Caco-2 (cell line): ENCODE results near the gene RERE. TPM values are rescaled to one million over a fixed set of nuclear protein-coding genes. Genes with fewer than 3 reads are reported as not detected.

ENCODE experiments used
- BruUV-seq: library from RNA; stranded (reverse); fragments of 400-500 nt; replicated peaks from 2 replicates; lab custom pipeline; 2021; lab: Mats Ljungman, UMichigan
- CTCF ChIA-PET: fragments of 300-600 bp; sonication (Branson Sonifier 250); formaldehyde crosslinking; loops from one replicate; lab custom pipeline; 2022; ENCODE audit warnings: antibody characterized with exemption; lab: Charles Lee
- POLR2A ChIA-PET: fragments of 300-600 bp; sonication (Branson Sonifier 250); formaldehyde crosslinking; loops from one replicate; lab custom pipeline; 2022; ENCODE audit warnings: antibody characterized with exemption; lab: Charles Lee
- DNase-seq, 2 experiments: peaks; one replicate each; pipeline versions ENCODE4 v3.0.0 to v3.0.0-alpha.2; 2020 to 2022
- H3K27me3 ChIP-seq: replicated peaks from 2 replicates; pipeline ENCODE4 v1.6.0; 2011; ENCODE audit warnings: low read length; ENCODE audit not compliant: control insufficient read depth, insufficient read depth
- H3K36me3 ChIP-seq: 2 replicates; pipeline ENCODE4 v1.5.1; 2011; ENCODE audit warnings: low read length; ENCODE audit not compliant: control insufficient read depth, insufficient read depth
- H3K4me1 ChIP-seq: fragments of 250-450 bp; sonication (Bioruptor Pico); 2 replicates; pipeline ENCODE4 v1.5.1; 2020; ENCODE audit warnings: mild to moderate bottlenecking
- H3K4me3 ChIP-seq: 2 replicates; pipeline ENCODE4 v1.5.1; 2011; ENCODE audit warnings: low read depth, mild to moderate bottlenecking, control low read depth, low read length
- H3K9me3 ChIP-seq: fragments of 250-450 bp; sonication (Bioruptor Pico); 2 replicates; pipeline ENCODE4 v1.5.1; 2020; ENCODE audit warnings: mild to moderate bottlenecking, moderate library complexity
- H3K27ac Mint-ChIP-seq: one replicate; pipeline ENCODE4 v1.8.0; 2022; ENCODE audit warnings: mixed read lengths; ENCODE audit not compliant: unreplicated experiment
- H3K27me3 Mint-ChIP-seq: one replicate; pipeline ENCODE4 v1.8.0; 2022; ENCODE audit warnings: mixed read lengths; ENCODE audit not compliant: insufficient read depth, unreplicated experiment
- H3K36me3 Mint-ChIP-seq: one replicate; pipeline ENCODE4 v1.8.0; 2022; ENCODE audit warnings: mild to moderate bottlenecking, mixed read lengths; ENCODE audit not compliant: insufficient read depth, unreplicated experiment
- H3K4me1 Mint-ChIP-seq: one replicate; pipeline ENCODE4 v1.8.0; 2022; ENCODE audit warnings: low read depth, mixed read lengths; ENCODE audit not compliant: unreplicated experiment
- H3K4me3 Mint-ChIP-seq: one replicate; pipeline ENCODE4 v1.8.0; 2022; ENCODE audit warnings: mild to moderate bottlenecking, moderate library complexity, mixed read lengths; ENCODE audit not compliant: unreplicated experiment
- H3K9me3 Mint-ChIP-seq: one replicate; pipeline ENCODE4 v1.8.0; 2022; ENCODE audit warnings: mixed read lengths; ENCODE audit not compliant: unreplicated experiment
- CTCF ChIP-seq, 2 experiments: fragments of 200-600 bp in 1 of 2; IDR thresholded peaks; 1 replicate in 1 of 2; 2 replicates in 1 of 2; pipeline versions ENCODE4 v1.5.1 to v1.8.0; 2011 to 2022; ENCODE audit warnings: antibody characterized with exemption in 1 of 2, control low read depth in 1 of 2, inconsistent platforms in 1 of 2, low read depth in 1 of 2, low read length in 1 of 2, mild to moderate bottlenecking in 1 of 2, moderate library complexity in 1 of 2; ENCODE audit not compliant: insufficient read depth in 1 of 2, severe bottlenecking in 1 of 2, unreplicated experiment in 1 of 2
- intact Hi-C: fragments of 100-400 bp; cut with micrococcal nuclease; formaldehyde crosslinking; loops from one replicate; pipeline ENCODE4 v1.10.0; 2022; ENCODE audit not compliant: unreplicated experiment
- total RNA-seq: library from RNA; stranded (reverse); gene quantifications from 2 replicates; pipeline ENCODE4 v1.2.3, GENCODE V29; 2022

The RERE gene
- total RNA-seq, 1 experiment from 2014 or later = 85.2 TPM

GRCh38 chr1:8736927-8737326 lies 80.5 kb downstream of the RERE start:
- H3K4me3 ChIP-seq = no peak overlapping the region
- no TSS peak for BruUV-seq
- H3K36me3 Mint-ChIP-seq = peaks cover 11% of the 10 kb centered on the region
- no peaks in the 10 kb centered on the region for H3K36me3 ChIP-seq
- peaks cover 10% of the 10 kb centered on the region for H3K4me1 Mint-ChIP-seq
- ChIA-PET POLR2A (no interaction called here), CTCF (no interaction called here)
- H3K27ac Mint-ChIP-seq = no peak overlapping the region
- no peak for DNase-seq
- H3K4me1 ChIP-seq = peaks cover 6% of the 10 kb centered on the region
- intact Hi-C loops = no loop called here
- H3K27me3 ChIP-seq = no peaks in the 10 kb centered on the region
- no peaks in the 10 kb centered on the region for H3K9me3 ChIP-seq
- no peak for TF ChIP-seq CTCF (IDR thresholded peaks at IDR 0.05; ENCODE audit: insufficient read depth in 1 of 2, low read depth in 1 of 2, low read length in 1 of 2, severe bottlenecking in 1 of 2, unreplicated experiment in 1 of 2)
- H3K4me3 Mint-ChIP-seq = no peak overlapping the region
- H3K27me3 Mint-ChIP-seq = no peaks in the 10 kb centered on the region
- H3K9me3 Mint-ChIP-seq = peaks cover 14% of the 10 kb centered on the region

- POLR2A ChIA-PET = no interaction called here
- Histone ChIP-seq H3K27me3 (no peaks in the 10 kb centered on the region), H3K9me3 (no peaks in the 10 kb centered on the region), H3K4me3 (no peak overlapping the region), H3K4me1 (no peaks in the 10 kb centered on the region), H3K36me3 (no peaks in the 10 kb centered on the region)
- no TSS peak for BruUV-seq
- no peak for DNase-seq
- H3K27me3 Mint-ChIP-seq = no peaks in the 10 kb centered on the region
- intact Hi-C loops = no loop called here
- H3K27ac Mint-ChIP-seq = no peak overlapping the region
- H3K9me3 Mint-ChIP-seq = no peaks in the 10 kb centered on the region
- peaks cover 4% of the 10 kb centered on the region for H3K4me1 Mint-ChIP-seq
- H3K36me3 Mint-ChIP-seq = peaks cover 18% of the 10 kb centered on the region
- CTCF ChIA-PET = no interaction called here
- no peak overlapping the region for H3K4me3 Mint-ChIP-seq
- TF ChIP-seq CTCF (IDR thresholded peaks at IDR 0.05; ENCODE audit: insufficient read depth in 1 of 2, low read depth in 1 of 2, low read length in 1 of 2, severe bottlenecking in 1 of 2, unreplicated experiment in 1 of 2) = no peak
Measured at GRCh38 chr1:8733484-8733883, 84.0 kb downstream of the RERE start.

- intact Hi-C loops = no loop called here
- Histone ChIP-seq H3K27me3 (no peaks in the 10 kb centered on the region), H3K4me3 (no peak overlapping the region), H3K36me3 (no peaks in the 10 kb centered on the region), H3K4me1 (peaks cover 4% of the 10 kb centered on the region; the same call in 1 of the 2 replicates), H3K9me3 (no peaks in the 10 kb centered on the region)
- Mint-ChIP-seq H3K4me1 (no peaks in the 10 kb centered on the region), H3K4me3 (no peak overlapping the region), H3K27ac (no peak overlapping the region), H3K36me3 (peaks cover 11% of the 10 kb centered on the region), H3K27me3 (no peaks in the 10 kb centered on the region), H3K9me3 (no peaks in the 10 kb centered on the region)
- no peak for DNase-seq
- POLR2A ChIA-PET = no interaction called here
- TF ChIP-seq CTCF (IDR thresholded peaks at IDR 0.05; ENCODE audit: insufficient read depth in 1 of 2, low read depth in 1 of 2, low read length in 1 of 2, severe bottlenecking in 1 of 2, unreplicated experiment in 1 of 2) = no peak
- CTCF ChIA-PET = interaction anchor here (0.6 to 0.7 kb wide), 3 partner anchors 71 to 183 kb away, joined by 3 read pairs; no protein-coding TSS in a partner anchor
- BruUV-seq = no TSS peak
Measured at GRCh38 chr1:8731162-8731561, 86.3 kb downstream of the RERE start.
